HG03039 (cell line): ENCODE data around the gene RRM2.

Experiments
- ATAC-seq: cut with Tn5 transposase; IDR thresholded peaks from one replicate; pipeline ENCODE4 v1.9.1; 2021; ENCODE audit warnings: mild to moderate bottlenecking, moderate library complexity; ENCODE audit not compliant: unreplicated experiment

Gene RRM2

DNA sequence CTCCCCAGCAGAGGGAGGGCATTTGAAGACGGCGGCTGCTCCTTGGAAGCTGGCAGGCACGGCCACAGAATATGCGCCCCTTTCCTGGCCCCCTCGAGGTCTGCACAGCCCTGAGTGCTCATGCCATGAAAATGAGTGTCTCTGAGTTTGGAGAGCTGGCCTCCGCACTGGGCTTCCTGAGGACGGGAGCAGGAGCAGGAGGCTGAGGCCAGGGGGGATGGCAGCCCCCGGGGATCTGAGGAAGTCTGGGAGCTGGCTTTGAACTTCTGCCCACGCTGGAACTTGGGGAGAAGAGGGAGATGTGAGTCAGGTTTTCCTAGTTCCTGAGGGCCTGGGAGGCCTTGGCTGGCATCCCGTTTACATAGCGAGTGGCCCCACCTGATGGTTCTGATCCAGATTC, 47.0 kb downstream of the RRM2 start:
- no peak for ATAC-seq

DNA sequence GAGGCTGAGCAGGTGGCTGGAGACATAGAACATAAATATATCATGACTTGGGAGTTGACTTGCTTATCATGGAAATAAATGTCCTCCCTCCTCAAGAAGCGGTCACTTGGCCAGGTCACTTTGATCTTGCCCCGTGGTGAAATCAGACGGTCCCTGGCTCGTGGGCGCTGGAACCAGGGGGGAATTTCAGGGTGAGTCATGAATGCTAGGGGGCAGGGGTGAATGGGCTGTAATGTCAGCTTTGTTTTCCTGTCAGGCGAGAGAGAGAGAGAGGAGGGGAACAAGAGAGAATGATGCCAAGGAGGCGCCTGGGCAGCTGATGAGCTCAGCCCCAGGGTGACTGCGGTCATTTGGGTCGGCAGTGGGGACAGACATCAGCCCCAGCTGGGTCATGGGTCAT, 47.7 kb downstream of the RRM2 start:
- no peak for ATAC-seq

DNA sequence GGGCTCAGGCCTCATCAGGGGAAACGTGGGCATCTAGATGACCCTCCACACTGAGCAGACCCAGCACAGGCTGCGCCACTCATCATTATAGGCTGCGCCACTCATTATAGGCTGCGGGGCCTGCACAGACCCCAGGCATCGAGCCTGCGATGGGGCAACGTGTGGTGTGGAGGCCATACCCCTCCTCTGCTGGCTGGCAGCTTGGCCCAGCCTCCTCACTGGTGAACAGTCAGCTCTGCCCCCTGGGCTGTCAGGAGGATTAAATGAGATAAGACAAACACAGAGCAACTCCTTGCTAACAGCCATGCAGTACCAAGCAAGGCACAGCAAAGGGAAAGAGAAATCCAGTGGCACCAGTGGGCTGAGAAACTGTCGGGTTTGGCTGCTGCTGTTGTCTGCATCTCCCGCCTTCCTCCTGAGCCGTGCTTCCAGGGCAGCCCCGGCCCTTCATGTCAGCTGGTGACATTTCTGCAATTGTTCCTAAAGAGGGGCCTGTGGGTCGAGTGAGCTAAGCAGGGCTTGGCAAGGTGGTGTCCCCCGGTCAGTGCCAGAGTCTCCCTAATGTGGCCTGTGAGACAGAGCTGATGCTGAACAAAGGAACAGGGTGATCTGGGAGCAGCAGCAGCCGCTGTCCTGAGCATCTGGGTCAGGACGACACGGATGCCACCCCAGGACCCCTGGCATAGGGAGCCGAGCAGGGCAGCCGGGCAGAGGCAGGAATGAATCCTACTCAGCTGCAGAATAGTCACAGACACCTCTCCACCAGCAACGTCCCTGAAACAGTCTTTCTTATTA, 48.7 kb downstream of the RRM2 start:
- no peak for ATAC-seq

DNA sequence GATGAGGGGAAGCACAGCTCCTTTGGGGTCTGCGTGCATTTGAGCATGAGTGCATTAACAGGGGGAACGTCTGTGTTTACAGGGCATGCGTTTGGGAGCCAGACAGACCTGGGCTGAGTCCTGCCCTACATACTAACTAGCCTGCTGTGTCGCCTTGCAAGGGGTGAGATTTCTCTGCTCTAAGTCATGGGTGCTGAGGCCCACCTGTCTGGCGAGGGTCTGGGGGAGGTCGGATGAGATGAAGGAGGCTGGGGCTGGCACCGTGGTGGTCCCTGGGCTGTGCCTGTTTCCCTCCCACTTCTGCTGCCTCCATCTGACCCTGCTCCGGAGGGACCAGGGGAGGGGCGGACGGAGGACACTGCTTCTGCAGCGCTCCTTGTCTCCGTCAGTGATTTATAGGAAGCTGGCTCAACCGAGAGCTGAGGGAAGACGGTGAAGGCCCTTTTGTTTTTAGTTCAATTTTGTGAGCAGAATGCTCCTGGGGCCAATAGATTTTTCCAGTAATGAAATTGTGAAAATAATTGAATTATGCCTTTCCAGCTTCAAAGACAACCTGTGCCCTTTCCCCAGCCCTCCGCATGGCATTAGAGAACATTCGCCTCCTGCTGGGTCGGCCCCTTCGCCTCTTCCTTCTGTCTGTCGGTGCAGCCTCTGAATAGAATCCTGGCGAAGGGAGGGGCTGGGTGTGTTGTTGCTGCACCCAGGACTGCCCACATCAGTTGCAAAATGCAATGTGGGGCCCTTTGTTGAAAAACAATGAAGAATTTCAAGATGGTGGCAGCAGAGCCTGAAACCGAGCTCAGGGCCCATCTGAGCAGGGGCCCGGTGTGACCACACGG, 49.7 kb downstream of the RRM2 start:
- no peak for ATAC-seq

DNA sequence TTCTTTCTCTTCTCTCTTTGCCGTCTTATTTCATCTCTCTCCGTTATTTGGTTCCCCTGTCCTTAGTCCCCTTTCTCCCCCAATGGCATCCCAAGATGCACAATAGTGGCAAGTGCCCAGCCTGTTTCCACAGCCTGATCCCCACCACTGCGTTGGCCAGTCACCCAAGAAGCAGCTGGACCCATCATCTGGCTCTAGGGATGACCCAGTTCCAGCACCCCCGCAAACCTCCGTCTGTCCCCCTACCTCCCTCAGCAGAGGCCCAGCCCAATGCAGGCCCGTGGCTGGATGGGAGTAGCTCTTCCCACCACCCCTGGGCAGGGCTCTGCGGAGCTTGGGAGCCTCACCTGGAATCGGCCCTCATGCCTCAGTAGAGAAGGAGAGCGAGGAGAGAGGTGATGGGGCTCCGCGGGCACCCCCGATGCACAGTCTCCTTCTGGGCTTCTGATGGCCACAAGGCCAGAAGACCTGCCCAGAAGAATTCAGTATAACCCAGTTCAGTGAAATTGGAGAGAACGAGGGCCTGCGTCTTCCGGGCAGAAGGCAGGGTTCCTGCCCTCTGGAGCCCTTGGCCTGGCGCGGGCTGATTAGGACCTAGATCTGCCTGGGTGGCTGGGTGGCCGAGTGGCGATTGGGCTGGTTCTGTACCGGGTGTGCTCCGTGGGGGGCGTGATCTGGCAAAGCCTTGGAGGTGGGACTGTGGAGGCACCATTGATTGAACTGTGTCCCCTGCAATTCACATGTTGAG, 50.9 kb downstream of the RRM2 start:
- ATAC-seq, result no peak

DNA sequence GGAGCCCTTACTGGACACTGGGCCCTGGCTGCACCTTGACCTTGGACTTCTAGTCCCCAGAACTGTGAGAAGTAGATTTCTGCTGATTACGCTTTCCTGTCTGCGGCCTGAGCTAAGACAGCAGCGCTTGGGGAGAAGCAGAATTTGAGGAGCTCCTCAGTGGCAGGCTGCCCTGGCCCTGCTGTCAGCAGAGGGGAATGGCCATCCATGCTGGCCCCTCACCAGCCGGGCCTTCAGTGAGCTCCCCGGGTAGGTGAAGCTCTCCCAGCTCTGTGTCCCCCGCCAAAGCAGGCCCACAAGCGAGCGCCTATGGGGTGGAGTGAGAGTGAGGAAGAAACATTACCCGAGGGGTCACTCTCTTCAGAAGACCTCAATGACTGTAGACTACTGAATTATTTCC, 51.6 kb downstream of the RRM2 start:
- no peak for ATAC-seq

DNA sequence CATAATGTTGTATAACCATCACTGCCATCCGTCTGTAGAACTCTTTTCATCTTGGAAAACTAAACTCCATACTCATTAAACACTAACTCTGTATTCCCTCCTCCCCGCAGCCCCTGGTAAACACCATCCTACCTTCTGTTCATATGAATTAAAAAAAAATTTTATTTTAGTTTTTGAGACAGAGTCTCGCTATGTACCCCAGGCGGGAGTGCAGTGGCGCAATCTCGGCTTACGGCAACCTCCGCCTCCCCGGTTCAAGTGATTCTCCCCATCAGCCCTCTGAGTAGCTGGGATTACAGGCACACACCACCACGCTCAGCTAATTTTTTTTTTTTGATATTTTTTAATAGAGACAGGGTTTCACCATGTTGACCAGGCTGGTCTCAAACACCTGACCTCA, 52.9 kb downstream of the RRM2 start:
- ATAC-seq, result no peak

DNA sequence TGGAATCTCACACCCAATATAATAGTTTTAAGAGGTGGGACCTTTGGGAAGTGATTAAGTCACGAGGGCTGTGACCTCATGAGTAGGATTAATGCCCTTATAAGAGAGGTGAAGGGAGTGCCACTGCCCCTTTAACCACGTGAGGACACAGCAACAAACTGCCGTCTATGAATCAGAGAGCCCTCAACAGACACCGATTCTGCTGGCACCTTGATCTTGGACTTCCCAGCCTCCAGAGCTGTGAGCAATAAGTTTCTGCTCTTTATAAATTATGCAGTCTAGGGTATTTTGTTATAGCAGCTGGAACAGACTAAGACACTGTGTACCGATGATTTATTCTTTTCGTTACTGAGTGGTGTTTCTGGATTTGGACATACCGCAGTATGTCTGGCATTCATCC, 56.2 kb downstream of the RRM2 start:
- ATAC-seq, result no peak

DNA sequence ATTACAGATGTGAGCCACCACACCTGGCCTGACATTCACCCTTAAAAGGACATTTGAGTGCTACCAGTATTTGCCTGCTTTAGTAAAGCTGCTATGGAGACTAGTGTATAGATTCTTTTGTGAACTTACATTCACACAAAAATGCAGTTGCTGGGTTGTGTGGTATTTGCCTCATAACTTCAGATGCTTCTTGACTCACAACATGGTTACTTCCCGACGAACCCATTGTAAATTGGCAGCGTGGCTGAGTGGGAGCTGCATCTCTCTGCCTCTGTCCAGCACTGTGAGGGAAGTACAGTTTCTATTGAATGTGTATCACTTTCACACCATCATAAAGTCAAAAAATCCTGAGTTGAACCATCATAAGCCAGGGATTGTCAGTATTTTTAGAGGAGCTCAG, 56.9 kb downstream of the RRM2 start:
- no peak for ATAC-seq

DNA sequence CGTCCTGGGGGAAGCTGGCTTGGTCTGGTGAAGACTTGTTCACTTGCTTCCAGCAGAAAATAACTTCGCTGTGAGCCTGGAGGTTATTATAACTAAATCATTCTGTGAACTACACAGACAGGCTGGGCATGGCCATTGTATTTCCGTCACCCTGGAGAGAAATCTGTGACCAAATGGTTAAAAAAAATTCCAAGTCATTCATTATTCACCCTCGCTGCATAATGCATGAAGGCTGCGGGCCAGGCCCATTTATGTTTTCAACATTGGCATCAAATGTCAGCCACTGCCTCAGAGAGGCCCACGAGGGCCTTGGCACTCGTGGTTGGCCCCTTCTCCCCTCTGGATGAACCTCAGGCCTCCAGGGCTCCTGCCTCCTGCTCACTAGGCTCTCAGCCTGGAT, 57.7 kb downstream of the RRM2 start:
- no peak for ATAC-seq
